GM21526 (cell line): ENCODE data around the gene HNF1B.

ENCODE experiments used
- ATAC-seq: cut with Tn5 transposase; IDR thresholded peaks from one replicate; pipeline ENCODE4 v1.9.1; 2021; ENCODE audit warnings: moderate library complexity; ENCODE audit not compliant: unreplicated experiment, low FRiP score

The HNF1B gene

GRCh38 chr17:37761961-37762360, 17.1 kb upstream of the HNF1B start:
- no peak for ATAC-seq

- no peak for ATAC-seq
Measured at GRCh38 chr17:37761059-37761458, 16.2 kb upstream of the HNF1B start.

- no peak for ATAC-seq
Measured at GRCh38 chr17:37759014-37759637, 14.3 kb upstream of the HNF1B start.

GRCh38 chr17:37756051-37756450, 11.2 kb upstream of the HNF1B start:
- ATAC-seq: no peak

GRCh38 chr17:37755455-37755854, 10.6 kb upstream of the HNF1B start:
- no peak for ATAC-seq

GRCh38 chr17:37754363-37754762, 9.5 kb upstream of the HNF1B start:
- no peak for ATAC-seq

- no peak for ATAC-seq
Measured at GRCh38 chr17:37752482-37752881, 7.6 kb upstream of the HNF1B start.

GRCh38 chr17:37750768-37751475, 6.1 kb upstream of the HNF1B start:
- no peak for ATAC-seq

GRCh38 chr17:37750292-37750691, 5.4 kb upstream of the HNF1B start:
- no peak for ATAC-seq

- ATAC-seq: no peak
Measured at GRCh38 chr17:37747222-37747621, 2.4 kb upstream of the HNF1B start.

GRCh38 chr17:37746617-37747016, 1.8 kb upstream of the HNF1B start:
- no peak for ATAC-seq

GRCh38 chr17:37745801-37746426, 1.1 kb upstream of the HNF1B start:
- ATAC-seq: no peak

GRCh38 chr17:37744633-37744927, 279 bp downstream of the HNF1B start:
- ATAC-seq: no peak

GRCh38 chr17:37743875-37744632, 805 bp downstream of the HNF1B start:
- no peak for ATAC-seq

- ATAC-seq: no peak
Measured at GRCh38 chr17:37743612-37743874, 1.3 kb downstream of the HNF1B start.

GRCh38 chr17:37742762-37743611, 1.9 kb downstream of the HNF1B start:
- ATAC-seq: no peak

GRCh38 chr17:37742116-37742761, 2.6 kb downstream of the HNF1B start:
- ATAC-seq: no peak

- no peak for ATAC-seq
Measured at GRCh38 chr17:37741341-37742115, 3.3 kb downstream of the HNF1B start.

- ATAC-seq: no peak
Measured at GRCh38 chr17:37740915-37741314, 3.9 kb downstream of the HNF1B start.

- no peak for ATAC-seq
Measured at GRCh38 chr17:37737971-37738370, 6.9 kb downstream of the HNF1B start.
